NB4 (cell line): ENCODE measurements around the gene RRAS.

Experiments used
- DNase-seq: peaks from one replicate; pipeline ENCODE4 v3.0.0; 2010; ENCODE audit warnings: low read depth
- H3K4me3 ChIP-seq: one replicate; pipeline ENCODE4 v1.5.1; 2011; ENCODE audit warnings: mild to moderate bottlenecking, low read depth, low read length, moderate library complexity
- CTCF ChIP-seq: IDR thresholded peaks from one replicate; pipeline ENCODE4 v1.5.1; 2012; ENCODE audit warnings: low read depth, low read length
- MAX ChIP-seq: IDR thresholded peaks from 2 replicates; pipeline ENCODE4 v1.6.1; 2011; ENCODE audit warnings: low read depth, low read length
- MYC ChIP-seq: IDR thresholded peaks from 2 replicates; pipeline ENCODE4 v1.6.1; 2011; ENCODE audit warnings: low read depth, low read length
- POLR2A ChIP-seq: IDR thresholded peaks from 2 replicates; pipeline ENCODE4 v1.6.1; 2011; ENCODE audit warnings: mild to moderate bottlenecking; ENCODE audit not compliant: insufficient read length; ENCODE audit errors: extremely low read depth

RRAS gene

GRCh38 chr19:49669516-49669915 lies 29.6 kb upstream of the RRAS start:
- TF ChIP-seq MAX: no peak
- TF ChIP-seq CTCF: no peak
- TF ChIP-seq MYC: no peak
- TF ChIP-seq POLR2A: no peak
- DNase-seq: peak; percentile 42
- H3K4me3 ChIP-seq: no peak overlapping the region

GRCh38 chr19:49667473-49667872 lies 27.5 kb upstream of the RRAS start:
- no peak for TF ChIP-seq MAX
- TF ChIP-seq MYC: no peak
- no peak for TF ChIP-seq CTCF
- no peak for TF ChIP-seq POLR2A
- H3K4me3 ChIP-seq: no peak overlapping the region
- DNase-seq: no peak

- peak overlapping the region; percentile 76 for H3K4me3 ChIP-seq
- TF ChIP-seq MYC (peak; percentile 5; the same call in 1 of the 2 replicates), MAX (no peak)
These were observed 26.1 kb upstream of the RRAS start for GRCh38 chr19:49666120-49666444.

GRCh38 chr19:49665351-49666119 lies 25.6 kb upstream of the RRAS start, which contains the start of the genes BCL2L12 and IRF3:
BCL2L12 (plus strand) TSS chr19:49665933; CDS start chr19:49666693, 760 bp downstream.
IRF3 (minus strand) TSS chr19:49665857; CDS start chr19:49664838, 1,019 bp downstream.
- TF ChIP-seq POLR2A: peak; percentile 80
- TF ChIP-seq MYC: peak; percentile 53; the same call in 1 of the 2 replicates
- no peak for TF ChIP-seq CTCF
- TF ChIP-seq MAX: peak; percentile 53
- peak; percentile 95 for DNase-seq
- peak within 1 kb of the TSS; percentile 76 for H3K4me3 ChIP-seq

More at GRCh38 chr19:49666120-49666444, 26.1 kb upstream of the RRAS start:
- DNase-seq: no peak

GRCh38 chr19:49665036-49665350 lies 25.1 kb upstream of the RRAS start:
- no peak for TF ChIP-seq POLR2A
- TF ChIP-seq MYC: no peak
- no peak for TF ChIP-seq MAX
- TF ChIP-seq CTCF: no peak
- H3K4me3 ChIP-seq: peak overlapping the region; percentile 76
- no peak for DNase-seq

- TF ChIP-seq POLR2A: peak; percentile 50
- TF ChIP-seq MAX: peak; percentile 25; the same call in 1 of the 2 replicates
- no peak; the same call in 1 of the 2 replicates for TF ChIP-seq MYC
- TF ChIP-seq CTCF: no peak
- peak overlapping the region; percentile 76 for H3K4me3 ChIP-seq
- peak; percentile 78 for DNase-seq
These were observed 24.5 kb upstream of the RRAS start for GRCh38 chr19:49664171-49665035.
